ENCODE data around the gene IL12RB1.

DNA sequence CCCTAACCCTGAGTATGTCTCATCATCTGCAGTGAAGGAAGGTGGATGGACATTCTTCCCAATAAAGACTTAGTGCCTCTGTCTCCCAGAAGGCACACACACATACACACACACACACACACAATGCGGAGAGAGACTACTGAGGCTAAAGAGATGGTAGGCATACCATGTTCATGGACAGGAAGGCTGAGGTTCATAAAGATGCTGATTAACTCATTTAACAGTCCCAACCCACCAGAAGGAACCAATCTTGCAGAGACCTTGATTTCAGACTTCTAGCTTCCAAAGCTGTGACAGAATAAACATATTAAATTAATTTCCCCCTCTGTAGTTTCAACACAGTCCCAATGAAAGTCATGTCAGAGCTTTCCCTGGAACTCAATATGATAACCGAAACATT is 45.7 kb downstream of the IL12RB1 start:
- TF ChIP-seq, protein P1, sequence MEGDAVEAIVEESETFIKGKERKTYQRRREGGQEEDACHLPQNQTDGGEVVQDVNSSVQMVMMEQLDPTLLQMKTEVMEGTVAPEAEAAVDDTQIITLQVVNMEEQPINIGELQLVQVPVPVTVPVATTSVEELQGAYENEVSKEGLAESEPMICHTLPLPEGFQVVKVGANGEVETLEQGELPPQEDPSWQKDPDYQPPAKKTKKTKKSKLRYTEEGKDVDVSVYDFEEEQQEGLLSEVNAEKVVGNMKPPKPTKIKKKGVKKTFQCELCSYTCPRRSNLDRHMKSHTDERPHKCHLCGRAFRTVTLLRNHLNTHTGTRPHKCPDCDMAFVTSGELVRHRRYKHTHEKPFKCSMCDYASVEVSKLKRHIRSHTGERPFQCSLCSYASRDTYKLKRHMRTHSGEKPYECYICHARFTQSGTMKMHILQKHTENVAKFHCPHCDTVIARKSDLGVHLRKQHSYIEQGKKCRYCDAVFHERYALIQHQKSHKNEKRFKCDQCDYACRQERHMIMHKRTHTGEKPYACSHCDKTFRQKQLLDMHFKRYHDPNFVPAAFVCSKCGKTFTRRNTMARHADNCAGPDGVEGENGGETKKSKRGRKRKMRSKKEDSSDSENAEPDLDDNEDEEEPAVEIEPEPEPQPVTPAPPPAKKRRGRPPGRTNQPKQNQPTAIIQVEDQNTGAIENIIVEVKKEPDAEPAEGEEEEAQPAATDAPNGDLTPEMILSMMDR (IDR thresholded peaks at IDR 0.05; ENCODE audit: low read depth, low read length, poor library complexity, severe bottlenecking): no peak
- TF ChIP-seq EZH2phosphoT487 (IDR thresholded peaks at IDR 0.05; ENCODE audit: borderline replicate concordance, low read length): no peak
